K562 (cell line): ENCODE results near the gene MOAP1. TPM values are rescaled to one million over a fixed set of nuclear protein-coding genes. Genes with fewer than 3 reads are reported as not detected.
A peak's percentile ranks its signal among the peaks of the same experiment; 100 is the strongest.

Experiments used
- AFF1 ChIP-seq, 2 experiments: fragments of 450-650 bp; IDR thresholded peaks; 2 replicates each; pipeline ENCODE4 v1.6.1; 2018; ENCODE audit warnings: mild to moderate bottlenecking in 2 of 2, low read depth in 1 of 2; ENCODE audit not compliant: partially characterized antibody in 2 of 2
- ATF7 ChIP-seq: fragments of 450-650 bp; IDR thresholded peaks from 2 replicates; pipeline ENCODE4 v1.7.1; 2014; ENCODE audit warnings: mild to moderate bottlenecking, moderate library complexity
- EZH2 ChIP-seq: IDR thresholded peaks from 2 replicates; pipeline ENCODE4 v1.6.1; 2012; ENCODE audit warnings: low read depth, mild to moderate bottlenecking, inconsistent platforms, low read length, borderline replicate concordance
- HNRNPLL ChIP-seq: fragments of 200-400 bp; formaldehyde crosslinking; IDR thresholded peaks from 2 replicates; pipeline ENCODE4 v1.6.1; 2017; ENCODE audit warnings: low read length, low read depth, mild to moderate bottlenecking; ENCODE audit not compliant: poor library complexity, severe bottlenecking
- KDM2B ChIP-seq: fragments of 250-450 bp; sonication (Bioruptor Pico); IDR thresholded peaks from 2 replicates; pipeline ENCODE4 v1.8.0; 2021; ENCODE audit warnings: mild to moderate bottlenecking, moderate library complexity
- NFRKB ChIP-seq: fragments of 450-650 bp; IDR thresholded peaks from 2 replicates; pipeline ENCODE4 v1.6.1; 2016; ENCODE audit warnings: low read depth
- PCBP2 ChIP-seq: fragments of 200-400 bp; formaldehyde crosslinking; IDR thresholded peaks from 2 replicates; pipeline ENCODE4 v1.6.1; 2018; ENCODE audit warnings: low read length, low read depth, mild to moderate bottlenecking, moderate library complexity; ENCODE audit not compliant: poor library complexity, severe bottlenecking
- PHF8 ChIP-seq: fragments of 200-600 bp; sonication (generic); IDR thresholded peaks from 2 replicates; pipeline ENCODE4 v1.6.1; 2012; ENCODE audit warnings: mixed run types, mild to moderate bottlenecking, inconsistent platforms, low read length, moderate library complexity, borderline replicate concordance
- TCF15 ChIP-seq: fragments of 250-450 bp; sonication (Bioruptor Pico); IDR thresholded peaks from 2 replicates; pipeline ENCODE4 v1.8.0; 2022; ENCODE audit warnings: moderate library complexity, mild to moderate bottlenecking, inconsistent platforms
- TFAP4 ChIP-seq: sonication (generic); formaldehyde crosslinking; IDR thresholded peaks from 2 replicates; pipeline ENCODE4 v1.8.0; 2022; ENCODE audit warnings: missing genetic modification reagents, mild to moderate bottlenecking, moderate library complexity, borderline replicate concordance
- ZBTB1 ChIP-seq: sonication (generic); formaldehyde crosslinking; IDR thresholded peaks from 2 replicates; pipeline ENCODE4 v1.8.1; 2023; ENCODE audit warnings: missing genetic modification reagents, low read depth, mild to moderate bottlenecking, borderline replicate concordance
- ZNF263 ChIP-seq: sonication (generic); formaldehyde crosslinking; IDR thresholded peaks from 2 replicates; pipeline ENCODE4 v1.8.0; 2022; ENCODE audit warnings: mild to moderate bottlenecking, missing genetic modification reagents, borderline replicate concordance
- ZNF398 ChIP-seq: fragments of 250-450 bp; sonication (Bioruptor Pico); IDR thresholded peaks from 2 replicates; pipeline ENCODE4 v1.8.0; 2021; ENCODE audit warnings: moderate library complexity, mild to moderate bottlenecking, inconsistent platforms
- ZNF589 ChIP-seq: fragments of 200-800 bp; sonication (Bioruptor generic); IDR thresholded peaks from 2 replicates; pipeline ENCODE4 v1.6.1; 2016; ENCODE audit warnings: low read depth, missing genetic modification characterization, missing compliant biosample characterization
- polyA plus RNA-seq, 8 experiments: library from polyadenylated mRNA; depleted of rRNA in 4 of 8; stranded (reverse) in 5 of 8; unstranded in 3 of 8; fragments of >200 nt; fragmentation: Nextera tagmentation in 2 of 8; fragmentation: Illumina TruSeq in 1 of 8; extraction: Ambion mirVana in 2 of 8; extraction: Trizol in 1 of 8; gene quantifications; 2 replicates each; pipeline versions ENCODE4 v1.2.1 to v1.2.3, GENCODE V29; 2011 to 2014; ENCODE audit warnings: inconsistent platforms in 1 of 8, missing spikeins in 1 of 8
- total RNA-seq, 7 experiments: library from RNA; depleted of rRNA in 6 of 7; stranded (reverse); fragments of >200 nt in 6 of 7; fragmentation: Illumina TruSeq in 2 of 7; extraction: Trizol in 2 of 7; gene quantifications; 2 replicates each; pipeline versions ENCODE4 v1.2.1 to v1.2.3, GENCODE V29; 2011 to 2021; ENCODE audit warnings: low replicate concordance in 1 of 7
- TF ChIP-seq, protein P1 (sequence below): fragments of 450-650 bp; IDR thresholded peaks from 2 replicates; pipeline ENCODE4 v1.7.1; 2018; ENCODE audit warnings: mild to moderate bottlenecking, low read depth; ENCODE audit not compliant: partially characterized antibody

MOAP1 gene
- total and polyA plus RNA-seq, 9 of the 15 experiments (the other 6 are each of a cell fraction or from before 2014, with no cell fraction given): 1.5 to 14.4 (median 6.0) TPM

- TF ChIP-seq, protein P1, sequence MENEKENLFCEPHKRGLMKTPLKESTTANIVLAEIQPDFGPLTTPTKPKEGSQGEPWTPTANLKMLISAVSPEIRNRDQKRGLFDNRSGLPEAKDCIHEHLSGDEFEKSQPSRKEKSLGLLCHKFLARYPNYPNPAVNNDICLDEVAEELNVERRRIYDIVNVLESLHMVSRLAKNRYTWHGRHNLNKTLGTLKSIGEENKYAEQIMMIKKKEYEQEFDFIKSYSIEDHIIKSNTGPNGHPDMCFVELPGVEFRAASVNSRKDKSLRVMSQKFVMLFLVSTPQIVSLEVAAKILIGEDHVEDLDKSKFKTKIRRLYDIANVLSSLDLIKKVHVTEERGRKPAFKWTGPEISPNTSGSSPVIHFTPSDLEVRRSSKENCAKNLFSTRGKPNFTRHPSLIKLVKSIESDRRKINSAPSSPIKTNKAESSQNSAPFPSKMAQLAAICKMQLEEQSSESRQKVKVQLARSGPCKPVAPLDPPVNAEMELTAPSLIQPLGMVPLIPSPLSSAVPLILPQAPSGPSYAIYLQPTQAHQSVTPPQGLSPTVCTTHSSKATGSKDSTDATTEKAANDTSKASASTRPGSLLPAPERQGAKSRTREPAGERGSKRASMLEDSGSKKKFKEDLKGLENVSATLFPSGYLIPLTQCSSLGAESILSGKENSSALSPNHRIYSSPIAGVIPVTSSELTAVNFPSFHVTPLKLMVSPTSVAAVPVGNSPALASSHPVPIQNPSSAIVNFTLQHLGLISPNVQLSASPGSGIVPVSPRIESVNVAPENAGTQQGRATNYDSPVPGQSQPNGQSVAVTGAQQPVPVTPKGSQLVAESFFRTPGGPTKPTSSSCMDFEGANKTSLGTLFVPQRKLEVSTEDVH: peak; percentile 93
- TF ChIP-seq KDM2B (CRISPR knock-in tag) (no peak), ZNF263 (CRISPR knock-in tag) (peak; percentile 81), ZBTB1 (CRISPR knock-in tag) (0 out of 2 replicates have a peak, but pooled peaks have one; percentile 1), ZNF589 (CRISPR knock-in tag) (no peak), PCBP2 (no peak), TCF15 (CRISPR knock-in tag) (no peak), ZNF398 (CRISPR knock-in tag) (no peak), NFRKB (0 out of 2 replicates have a peak, but pooled peaks have one; percentile 17), AFF1 (IDR thresholded peaks at IDR 0.05; ENCODE audit: low read depth in 1 of 2, partially characterized antibody in 2 of 2) (no peak), PHF8 (peak; percentile 75; the same call in 1 of the 2 replicates), TFAP4 (CRISPR knock-in tag) (peak; percentile 75), EZH2 (no peak), HNRNPLL (peak; percentile 84), ATF7 (peak; percentile 68; the same call in 1 of the 2 replicates)
Observed at GRCh38 chr14:93206793-93207467, 22.2 kb upstream of the MOAP1 start, which contains the start of the genes GON7 and UBR7 (continued).
